Kidney tubule cell (primary cell): ENCODE results near the gene PCDHA5.
A peak's percentile ranks its signal among the peaks of the same experiment; 100 is the strongest.
"Not testable (repeated sequence)": the region's sequence is repeated elsewhere in the genome, so short reads cannot be mapped to it uniquely, and the experiment has no call there.

Experiments
- DNase-seq: peaks from one replicate; pipeline ENCODE4 v3.0.0-alpha.2; 2018; ENCODE audit warnings: low spot score

Gene PCDHA5

DNA sequence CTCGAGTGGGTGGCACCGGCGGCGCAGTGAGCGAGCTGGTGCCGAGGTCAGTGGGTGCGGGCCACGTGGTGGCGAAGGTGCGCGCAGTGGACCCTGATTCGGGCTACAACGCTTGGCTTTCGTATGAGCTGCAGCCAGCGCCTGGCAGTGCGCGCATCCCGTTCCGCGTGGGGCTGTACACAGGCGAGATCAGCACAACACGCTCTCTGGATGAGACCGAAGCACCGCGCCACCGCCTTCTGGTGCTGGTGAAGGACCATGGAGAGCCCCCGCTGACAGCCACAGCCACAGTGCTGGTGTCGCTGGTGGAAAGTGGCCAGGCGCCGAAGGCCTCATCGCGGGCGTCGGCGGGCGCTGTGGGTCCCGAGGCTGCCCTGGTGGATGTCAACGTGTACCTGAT is 2.1 kb downstream of the PCDHA5 start:
- no peak for DNase-seq

DNA sequence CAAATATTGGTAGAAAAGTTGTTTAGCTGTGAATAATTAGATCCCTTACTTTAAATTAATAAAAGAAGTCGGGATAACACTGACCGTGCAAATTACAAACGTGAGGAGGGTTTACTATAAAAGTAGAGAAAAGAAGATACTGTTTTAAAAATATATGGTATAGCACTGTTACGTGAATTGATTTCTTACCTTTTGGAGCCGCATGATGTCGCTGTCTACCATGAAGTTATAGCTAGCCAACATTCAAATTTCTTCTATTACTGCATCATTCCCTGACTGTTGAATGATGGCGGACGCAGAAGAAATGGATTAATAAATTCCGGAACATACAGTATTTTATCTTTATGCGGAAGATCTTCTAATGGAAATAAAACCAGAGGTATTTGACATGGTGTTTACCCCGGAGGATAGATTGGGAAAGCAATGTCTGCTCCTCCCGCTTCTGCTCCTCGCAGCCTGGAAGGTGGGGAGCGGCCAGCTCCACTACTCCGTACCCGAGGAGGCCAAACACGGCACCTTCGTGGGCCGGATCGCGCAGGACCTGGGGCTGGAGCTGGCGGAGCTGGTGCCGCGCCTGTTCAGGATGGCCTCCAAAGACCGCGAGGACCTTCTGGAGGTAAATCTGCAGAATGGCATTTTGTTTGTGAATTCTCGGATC is 6.4 kb downstream of the PCDHA5 start, which contains the start of gene PCDHA6:
TSS of gene PCDHA6 (plus strand) at position 257 of the 658 bp plus-strand sequence. CDS start at position 389, 132 bp downstream.
- DNase-seq, result peak; percentile 23

DNA sequence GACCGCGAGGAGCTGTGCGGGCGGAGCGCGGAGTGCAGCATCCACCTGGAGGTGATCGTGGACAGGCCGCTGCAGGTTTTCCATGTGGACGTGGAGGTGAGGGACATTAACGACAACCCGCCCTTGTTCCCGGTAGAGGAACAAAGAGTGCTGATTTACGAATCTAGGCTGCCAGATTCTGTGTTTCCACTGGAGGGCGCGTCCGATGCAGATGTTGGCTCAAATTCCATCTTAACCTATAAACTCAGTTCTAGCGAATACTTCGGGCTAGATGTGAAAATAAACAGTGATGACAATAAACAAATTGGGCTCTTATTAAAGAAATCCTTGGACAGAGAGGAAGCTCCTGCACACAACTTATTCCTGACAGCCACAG is 6.9 kb downstream of the PCDHA5 start:
- peak; percentile 12 for DNase-seq

DNA sequence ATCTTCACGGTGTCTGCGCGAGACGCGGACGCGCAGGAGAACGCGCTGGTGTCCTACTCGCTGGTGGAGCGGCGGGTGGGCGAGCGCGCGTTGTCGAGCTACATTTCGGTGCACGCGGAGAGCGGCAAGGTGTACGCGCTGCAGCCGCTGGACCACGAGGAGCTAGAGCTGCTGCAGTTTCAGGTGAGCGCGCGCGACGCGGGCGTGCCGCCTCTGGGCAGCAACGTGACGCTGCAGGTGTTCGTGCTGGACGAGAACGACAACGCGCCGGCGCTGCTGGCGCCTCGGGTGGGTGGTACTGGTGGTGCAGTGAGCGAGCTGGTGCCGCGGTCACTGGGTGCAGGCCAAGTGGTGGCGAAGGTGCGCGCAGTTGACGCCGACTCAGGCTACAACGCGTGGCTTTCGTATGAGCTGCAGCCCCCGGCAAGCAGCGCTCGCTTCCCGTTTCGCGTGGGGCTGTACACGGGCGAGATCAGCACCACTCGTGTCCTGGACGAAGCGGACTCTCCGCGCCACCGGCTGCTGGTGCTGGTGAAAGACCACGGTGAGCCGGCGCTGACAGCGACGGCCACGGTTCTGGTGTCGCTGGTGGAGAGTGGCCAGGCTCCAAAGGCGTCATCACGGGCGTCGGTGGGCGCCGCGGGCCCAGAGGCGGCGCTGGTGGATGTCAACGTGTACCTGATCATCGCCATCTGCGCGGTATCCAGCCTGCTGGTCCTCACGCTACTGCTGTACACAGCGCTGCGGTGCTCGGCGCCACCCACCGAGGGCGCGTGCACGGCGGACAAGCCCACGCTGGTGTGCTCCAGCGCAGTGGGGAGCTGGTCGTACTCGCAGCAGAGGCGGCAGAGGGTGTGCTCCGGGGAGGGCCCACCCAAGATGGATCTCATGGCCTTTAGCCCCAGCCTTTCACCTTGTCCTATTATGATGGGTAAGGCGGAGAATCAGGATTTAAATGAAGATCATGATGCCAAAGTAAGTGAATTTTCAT is 8.4 kb downstream of the PCDHA5 start:
- DNase-seq, result not testable (repeated sequence)

DNA sequence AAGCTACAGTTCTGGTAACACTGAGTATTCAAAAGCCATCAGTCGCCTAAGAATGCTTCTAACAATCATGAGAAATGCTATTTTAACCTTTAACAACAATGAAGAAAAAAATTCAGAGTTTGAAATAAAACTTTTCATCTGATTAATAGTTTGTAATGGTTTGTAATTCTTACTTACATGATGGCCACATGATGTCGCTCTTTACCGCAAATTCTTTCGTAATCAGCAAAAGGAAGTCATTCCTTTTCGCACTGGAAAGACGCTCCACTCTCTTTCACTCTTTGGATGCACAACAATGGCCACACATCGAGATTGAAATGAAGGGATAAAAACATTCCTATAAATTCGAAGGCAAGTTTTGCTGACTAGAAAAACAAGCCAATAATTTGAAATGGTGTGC is 12.6 kb downstream of the PCDHA5 start, which contains the start of gene PCDHA7:
TSS of gene PCDHA7 (plus strand) at position 277 of the 400 bp plus-strand sequence. CDS start at position 392, 115 bp downstream.
- DNase-seq, result peak; percentile 28

DNA sequence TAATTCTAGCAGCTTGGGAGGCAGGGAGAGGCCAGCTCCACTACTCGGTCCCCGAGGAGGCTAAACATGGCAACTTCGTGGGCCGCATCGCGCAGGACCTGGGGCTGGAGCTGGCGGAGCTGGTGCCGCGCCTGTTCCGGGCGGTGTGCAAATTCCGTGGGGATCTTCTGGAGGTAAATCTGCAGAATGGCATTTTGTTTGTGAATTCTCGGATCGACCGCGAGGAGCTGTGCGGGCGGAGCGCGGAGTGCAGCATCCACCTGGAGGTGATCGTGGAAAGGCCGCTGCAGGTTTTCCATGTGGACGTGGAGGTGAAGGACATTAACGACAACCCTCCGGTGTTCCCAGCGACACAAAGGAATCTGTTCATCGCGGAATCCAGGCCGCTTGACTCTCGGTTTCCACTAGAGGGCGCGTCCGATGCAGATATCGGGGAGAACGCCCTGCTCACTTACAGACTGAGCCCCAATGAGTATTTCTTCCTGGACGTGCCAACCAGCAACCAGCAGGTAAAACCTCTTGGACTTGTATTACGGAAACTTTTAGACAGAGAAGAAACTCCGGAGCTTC is 13.1 kb downstream of the PCDHA5 start:
- DNase-seq, result not testable (repeated sequence)

DNA sequence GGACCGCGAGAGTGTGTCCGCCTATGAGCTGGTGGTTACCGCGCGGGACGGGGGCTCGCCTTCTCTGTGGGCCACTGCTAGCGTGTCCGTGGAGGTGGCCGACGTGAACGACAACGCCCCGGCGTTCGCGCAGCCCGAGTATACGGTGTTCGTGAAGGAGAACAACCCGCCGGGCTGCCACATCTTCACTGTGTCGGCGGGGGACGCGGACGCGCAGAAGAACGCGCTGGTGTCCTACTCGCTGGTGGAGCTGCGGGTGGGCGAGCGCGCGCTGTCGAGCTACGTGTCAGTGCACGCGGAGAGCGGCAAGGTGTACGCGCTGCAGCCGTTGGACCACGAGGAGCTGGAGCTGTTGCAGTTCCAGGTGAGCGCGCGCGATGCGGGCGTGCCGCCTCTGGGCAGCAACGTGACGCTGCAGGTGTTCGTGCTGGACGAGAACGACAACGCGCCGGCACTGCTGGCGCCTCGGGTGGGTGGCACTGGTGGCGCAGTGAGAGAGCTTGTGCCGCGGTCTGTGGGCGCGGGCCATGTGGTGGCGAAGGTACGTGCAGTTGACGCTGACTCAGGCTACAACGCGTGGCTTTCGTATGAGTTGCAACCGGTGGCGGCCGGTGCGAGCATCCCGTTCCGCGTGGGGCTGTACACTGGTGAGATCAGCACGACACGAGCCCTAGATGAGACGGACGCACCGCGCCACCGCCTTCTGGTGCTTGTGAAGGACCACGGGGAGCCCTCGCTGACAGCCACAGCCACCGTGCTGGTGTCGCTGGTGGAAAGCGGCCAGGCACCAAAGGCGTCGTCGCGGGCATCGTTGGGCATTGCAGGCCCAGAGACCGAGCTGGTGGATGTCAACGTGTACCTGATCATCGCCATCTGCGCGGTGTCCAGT is 14.5 kb downstream of the PCDHA5 start:
- DNase-seq, result no peak

DNA sequence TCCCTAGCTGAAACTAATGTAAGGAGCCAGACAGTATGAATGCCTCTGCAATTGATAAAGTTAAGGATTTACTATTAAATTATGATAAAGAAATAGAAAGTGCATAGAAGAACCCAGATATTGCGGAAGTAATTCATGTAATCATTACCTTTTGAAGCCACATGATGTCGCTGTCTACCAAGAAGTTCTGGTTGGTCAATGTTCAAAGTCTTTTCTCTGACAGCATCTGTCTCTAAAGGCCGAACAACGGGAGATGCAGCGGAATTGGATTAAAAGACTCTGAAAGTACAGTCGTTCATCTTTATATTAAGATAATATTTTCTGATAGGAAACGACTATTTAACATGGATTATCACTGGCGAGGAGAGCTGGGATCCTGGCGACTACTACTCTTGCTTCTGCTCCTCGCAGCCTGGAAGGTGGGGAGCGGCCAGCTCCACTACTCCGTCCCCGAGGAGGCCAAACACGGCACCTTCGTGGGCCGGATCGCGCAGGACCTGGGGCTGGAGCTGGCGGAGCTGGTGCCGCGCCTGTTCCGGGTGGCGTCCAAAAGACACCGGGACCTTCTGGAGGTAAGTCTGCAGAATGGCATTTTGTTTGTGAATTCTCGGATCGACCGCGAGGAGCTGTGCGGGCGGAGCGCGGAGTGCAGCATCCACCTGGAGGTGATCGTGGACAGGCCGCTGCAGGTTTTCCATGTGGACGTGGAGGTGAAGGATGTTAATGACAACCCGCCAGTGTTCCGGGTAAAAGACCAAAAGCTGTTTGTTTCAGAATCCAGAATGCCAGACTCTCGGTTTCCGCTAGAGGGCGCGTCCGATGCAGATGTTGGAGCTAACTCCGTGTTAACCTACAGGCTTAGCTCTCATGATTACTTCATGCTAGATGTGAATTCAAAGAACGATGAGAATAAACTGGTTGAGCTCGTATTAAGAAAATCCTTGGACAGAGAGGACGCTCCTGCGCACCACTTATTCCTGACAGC is 19.9 kb downstream of the PCDHA5 start, which contains the start of gene PCDHA8:
TSS of gene PCDHA8 (plus strand) at position 210 of the 985 bp plus-strand sequence. CDS start at position 345, 135 bp downstream.
- DNase-seq, result peak; percentile 17

DNA sequence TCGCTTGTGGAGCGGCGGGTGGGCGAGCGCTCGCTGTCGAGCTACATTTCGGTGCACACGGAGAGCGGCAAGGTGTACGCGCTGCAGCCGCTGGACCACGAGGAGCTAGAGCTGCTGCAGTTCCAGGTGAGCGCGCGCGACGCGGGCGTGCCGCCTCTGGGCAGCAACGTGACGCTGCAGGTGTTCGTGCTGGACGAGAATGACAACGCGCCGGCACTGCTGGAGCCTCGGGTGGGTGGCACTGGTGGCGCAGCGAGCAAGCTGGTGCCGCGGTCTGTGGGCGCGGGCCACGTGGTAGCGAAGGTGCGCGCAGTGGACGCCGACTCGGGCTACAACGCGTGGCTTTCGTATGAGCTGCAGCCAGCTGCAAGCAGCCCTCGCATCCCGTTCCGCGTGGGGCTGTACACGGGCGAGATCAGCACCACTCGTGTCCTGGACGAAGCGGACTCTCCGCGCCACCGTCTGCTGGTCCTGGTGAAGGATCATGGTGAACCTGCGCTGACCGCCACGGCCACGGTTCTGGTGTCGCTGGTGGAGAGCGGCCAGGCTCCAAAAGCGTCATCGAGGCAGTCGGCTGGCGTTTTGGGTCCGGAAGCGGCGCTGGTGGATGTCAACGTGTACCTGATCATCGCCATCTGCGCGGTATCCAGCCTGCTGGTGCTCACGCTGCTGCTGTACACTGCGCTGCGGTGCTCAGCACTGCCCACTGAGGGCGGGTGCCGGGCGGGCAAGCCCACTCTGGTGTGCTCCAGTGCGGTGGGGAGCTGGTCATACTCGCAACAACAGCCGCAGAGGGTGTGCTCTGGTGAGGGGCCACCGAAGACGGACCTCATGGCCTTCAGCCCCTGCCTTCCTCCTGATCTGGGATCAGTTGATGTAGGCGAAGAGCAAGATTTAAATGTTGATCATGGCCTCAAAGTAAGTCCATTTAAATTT is 21.7 kb downstream of the PCDHA5 start:
- no peak for DNase-seq

DNA sequence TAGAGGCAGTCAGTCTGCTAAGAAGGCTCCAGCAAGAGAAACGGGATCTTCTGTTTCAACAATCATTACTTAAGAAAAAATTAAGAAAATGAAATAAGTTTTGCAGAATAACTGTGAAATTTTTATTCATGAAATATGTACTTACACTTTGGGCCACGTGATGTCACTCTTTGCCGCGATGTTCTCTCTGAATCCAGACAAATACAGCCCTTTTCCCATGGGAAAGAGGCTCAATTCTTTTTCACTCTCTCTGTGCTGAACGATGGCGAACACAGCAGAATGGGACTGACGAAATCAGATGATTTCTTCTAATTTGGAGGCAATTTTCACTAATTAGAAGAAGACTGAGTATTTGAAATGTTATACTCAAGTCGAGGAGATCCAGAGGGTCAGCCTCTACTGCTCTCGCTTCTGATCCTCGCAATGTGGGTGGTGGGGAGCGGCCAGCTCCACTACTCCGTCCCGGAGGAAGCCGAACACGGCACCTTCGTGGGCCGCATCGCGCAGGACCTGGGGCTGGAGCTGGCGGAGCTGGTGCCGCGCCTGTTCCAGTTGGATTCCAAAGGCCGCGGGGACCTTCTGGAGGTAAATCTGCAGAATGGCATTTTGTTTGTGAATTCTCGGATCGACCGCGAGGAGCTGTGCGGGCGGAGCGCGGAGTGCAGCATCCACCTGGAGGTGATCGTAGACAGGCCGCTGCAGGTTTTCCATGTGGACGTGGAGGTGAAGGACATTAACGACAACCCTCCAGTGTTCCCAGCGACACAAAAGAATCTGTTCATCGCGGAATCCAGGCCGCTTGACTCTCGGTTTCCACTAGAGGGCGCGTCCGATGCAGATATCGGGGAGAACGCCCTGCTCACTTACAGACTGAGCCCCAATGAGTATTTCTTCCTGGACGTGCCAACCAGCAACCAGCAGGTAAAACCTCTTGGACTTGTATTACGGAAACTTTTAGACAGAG is 27.0 kb downstream of the PCDHA5 start, which contains the start of gene PCDHA9:
TSS of gene PCDHA9 (plus strand) at position 244 of the 964 bp plus-strand sequence. CDS start at position 358, 114 bp downstream.
- not testable (repeated sequence) for DNase-seq

DNA sequence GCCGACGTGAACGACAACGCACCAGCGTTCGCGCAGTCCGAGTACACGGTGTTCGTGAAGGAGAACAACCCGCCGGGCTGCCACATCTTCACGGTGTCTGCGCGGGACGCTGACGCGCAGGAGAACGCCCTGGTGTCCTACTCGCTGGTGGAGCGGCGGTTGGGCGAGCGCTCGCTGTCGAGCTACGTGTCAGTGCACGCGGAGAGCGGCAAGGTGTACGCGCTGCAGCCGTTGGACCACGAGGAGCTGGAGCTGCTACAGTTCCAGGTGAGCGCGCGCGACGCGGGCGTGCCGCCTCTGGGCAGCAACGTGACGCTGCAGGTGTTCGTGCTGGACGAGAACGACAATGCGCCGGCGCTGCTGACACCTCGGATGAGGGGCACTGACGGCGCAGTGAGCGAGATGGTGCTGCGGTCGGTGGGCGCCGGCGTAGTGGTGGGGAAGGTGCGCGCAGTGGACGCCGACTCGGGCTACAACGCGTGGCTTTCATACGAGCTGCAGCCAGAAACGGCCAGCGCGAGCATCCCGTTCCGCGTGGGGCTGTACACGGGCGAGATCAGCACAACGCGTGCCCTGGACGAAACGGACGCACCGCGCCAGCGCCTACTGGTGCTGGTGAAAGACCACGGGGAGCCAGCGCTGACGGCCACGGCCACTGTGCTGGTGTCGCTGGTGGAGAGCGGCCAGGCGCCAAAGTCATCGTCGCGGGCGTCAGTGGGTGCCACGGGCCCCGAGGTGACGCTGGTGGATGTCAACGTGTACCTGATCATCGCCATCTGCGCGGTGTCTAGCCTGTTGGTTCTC is 28.6 kb downstream of the PCDHA5 start:
- DNase-seq, result not testable (repeated sequence)

DNA sequence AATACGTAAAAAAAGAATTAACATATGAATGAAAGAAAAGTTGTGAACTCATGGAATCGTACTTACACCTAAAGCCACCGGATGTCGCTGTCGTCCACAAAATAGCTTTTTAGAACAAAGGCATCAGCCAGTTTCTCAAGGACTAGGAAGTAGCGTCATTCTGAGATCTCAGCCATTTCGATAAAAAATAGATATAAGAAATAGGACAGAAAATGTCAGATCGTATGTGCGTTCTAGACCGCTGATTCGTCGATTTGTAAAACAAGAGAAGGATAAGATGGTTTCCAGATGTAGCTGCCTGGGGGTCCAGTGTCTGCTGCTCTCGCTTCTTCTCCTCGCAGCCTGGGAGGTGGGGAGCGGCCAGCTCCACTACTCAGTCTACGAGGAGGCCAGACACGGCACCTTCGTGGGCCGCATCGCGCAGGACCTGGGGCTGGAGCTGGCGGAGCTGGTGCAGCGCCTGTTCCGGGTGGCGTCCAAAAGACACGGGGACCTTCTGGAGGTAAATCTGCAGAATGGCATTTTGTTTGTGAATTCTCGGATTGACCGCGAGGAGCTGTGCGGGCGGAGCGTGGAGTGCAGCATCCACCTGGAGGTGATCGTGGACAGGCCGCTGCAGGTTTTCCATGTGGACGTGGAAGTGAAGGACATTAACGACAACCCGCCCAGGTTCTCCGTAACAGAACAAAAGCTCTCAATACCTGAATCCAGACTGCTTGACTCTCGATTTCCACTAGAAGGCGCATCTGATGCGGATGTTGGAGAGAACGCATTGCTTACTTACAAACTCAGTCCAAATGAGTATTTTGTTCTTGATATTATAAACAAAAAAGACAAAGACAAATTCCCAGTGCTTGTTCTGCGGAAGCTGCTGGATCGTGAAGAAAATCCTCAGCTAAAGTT is 34.6 kb downstream of the PCDHA5 start, which contains the start of gene PCDHA10:
TSS of gene PCDHA10 (plus strand) at position 126 of the 903 bp plus-strand sequence. CDS start at position 278, 152 bp downstream.
- DNase-seq, result peak; percentile 68

DNA sequence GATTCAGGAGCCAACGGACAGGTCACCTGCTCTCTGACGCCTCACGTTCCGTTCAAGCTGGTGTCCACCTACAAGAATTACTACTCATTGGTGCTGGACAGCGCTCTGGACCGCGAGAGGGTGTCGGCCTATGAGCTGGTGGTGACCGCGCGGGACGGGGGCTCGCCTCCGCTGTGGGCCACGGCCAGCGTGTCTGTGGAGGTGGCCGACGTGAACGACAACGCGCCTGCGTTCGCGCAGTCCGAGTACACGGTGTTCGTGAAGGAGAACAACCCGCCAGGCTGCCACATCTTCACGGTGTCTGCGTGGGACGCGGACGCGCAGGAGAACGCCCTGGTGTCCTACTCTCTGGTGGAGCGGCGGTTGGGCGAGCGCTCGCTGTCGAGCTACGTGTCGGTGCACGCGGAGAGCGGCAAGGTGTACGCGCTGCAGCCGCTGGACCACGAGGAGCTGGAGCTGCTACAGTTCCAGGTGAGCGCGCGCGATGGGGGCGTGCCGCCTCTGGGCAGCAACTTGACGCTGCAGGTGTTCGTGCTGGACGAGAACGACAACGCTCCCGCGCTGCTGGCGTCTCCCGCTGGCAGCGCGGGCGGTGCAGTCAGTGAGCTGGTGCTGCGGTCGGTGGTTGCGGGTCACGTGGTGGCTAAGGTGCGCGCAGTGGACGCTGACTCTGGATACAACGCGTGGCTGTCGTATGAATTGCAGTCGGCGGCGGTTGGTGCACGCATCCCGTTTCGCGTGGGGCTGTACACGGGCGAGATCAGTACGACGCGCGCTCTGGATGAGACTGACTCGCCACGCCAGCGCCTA is 36.0 kb downstream of the PCDHA5 start:
- DNase-seq, result no peak

DNA sequence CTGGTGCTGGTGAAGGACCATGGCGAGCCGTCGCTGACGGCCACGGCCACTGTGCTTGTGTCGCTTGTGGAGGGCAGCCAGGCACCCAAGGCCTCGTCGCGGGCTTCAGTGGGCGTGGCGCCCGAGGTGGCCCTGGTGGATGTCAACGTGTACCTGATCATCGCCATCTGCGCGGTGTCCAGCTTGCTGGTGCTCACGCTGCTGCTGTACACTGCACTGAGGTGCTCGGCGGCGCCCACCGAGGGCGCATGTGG is 36.5 kb downstream of the PCDHA5 start:
- no peak for DNase-seq
